Urinary bladder (tissue), 4 donors: ENCODE measurements around the gene P3H1. TPM values are rescaled to one million over a fixed set of nuclear protein-coding genes. Genes with fewer than 3 reads are reported as not detected.

Source experiments
- DNase-seq: peaks from one replicate; pipeline ENCODE4 v3.0.0-alpha.2; 2015; ENCODE audit errors: extremely low spot score
- H3K27ac ChIP-seq: one replicate; pipeline ENCODE4 v1.5.1; 2013; ENCODE audit warnings: low read depth, mild to moderate bottlenecking, moderate library complexity
- H3K36me3 ChIP-seq: one replicate; pipeline ENCODE4 v1.6.1; 2013; ENCODE audit warnings: mild to moderate bottlenecking, moderate library complexity; ENCODE audit not compliant: insufficient read depth
- H3K4me1 ChIP-seq: one replicate; pipeline ENCODE4 v1.6.1; 2013; ENCODE audit warnings: mild to moderate bottlenecking, moderate library complexity; ENCODE audit not compliant: insufficient read depth
- H3K4me3 ChIP-seq: one replicate; pipeline ENCODE4 v1.5.1; 2013; ENCODE audit warnings: low read depth, low read length
- WGBS: extraction: QIAGEN DNeasy Blood & Tissue Kit; methylation state at CpG from one replicate; pipeline ENCODE4 v1.1.7; 2013; 5-methylcytosine and 5-hydroxymethylcytosine counted together
- polyA plus RNA-seq: library from polyadenylated mRNA; stranded (reverse); fragments of 200-250 nt; gene quantifications from one replicate; pipeline ENCODE4 v1.2.3, GENCODE V29; 2013
- total RNA-seq: library from RNA; depleted of rRNA; stranded (reverse); fragments of >200 nt; gene quantifications from one replicate; pipeline ENCODE4 v1.2.3, GENCODE V29; 2014
- donor health status: healthy with polysubstance abuse.
- donor health status: healthy.

The P3H1 gene
- total and polyA plus RNA-seq, 2 donors = 35.5 to 81.1 TPM

GRCh38 chr1:42745851-42746250, 21.0 kb downstream of the P3H1 start:
- Histone ChIP-seq H3K36me3 (peaks cover 1% of the 10 kb centered on the region), H3K4me3 (no peak overlapping the region), H3K27ac (no peak overlapping the region), H3K4me1 (no peaks in the 10 kb centered on the region)
- 37% methylated on average over 8 of the region's 8 CpGs for WGBS
- DNase-seq = no peak

GRCh38 chr1:42744148-42744413, 22.7 kb downstream of the P3H1 start:
- H3K4me3 ChIP-seq = no peak overlapping the region
- H3K27ac ChIP-seq = no peak overlapping the region
- no peak for DNase-seq
- H3K36me3 ChIP-seq = peaks cover 1% of the 10 kb centered on the region
- no peaks in the 10 kb centered on the region for H3K4me1 ChIP-seq
- WGBS = 94% methylated on average over 9 of the region's 9 CpGs

GRCh38 chr1:42743317-42744147, 23.3 kb downstream of the P3H1 start:
- Histone ChIP-seq H3K36me3 (peaks cover 1% of the 10 kb centered on the region), H3K4me1 (no peaks in the 10 kb centered on the region), H3K4me3 (no peak overlapping the region), H3K27ac (no peak overlapping the region)
- DNase-seq = no peak
- WGBS = 74% methylated on average over 21 of the region's 21 CpGs

- Histone ChIP-seq H3K27ac (no peak overlapping the region), H3K36me3 (peaks cover 1% of the 10 kb centered on the region), H3K4me3 (no peak overlapping the region), H3K4me1 (no peaks in the 10 kb centered on the region)
- DNase-seq = no peak
- WGBS = 84% methylated on average over 9 of the region's 9 CpGs
Measured at GRCh38 chr1:42742617-42743316, 24.1 kb downstream of the P3H1 start.

GRCh38 chr1:42742141-42742540, 24.7 kb downstream of the P3H1 start:
- H3K4me1 ChIP-seq = no peaks in the 10 kb centered on the region
- H3K27ac ChIP-seq = no peak overlapping the region
- H3K36me3 ChIP-seq = peaks cover 1% of the 10 kb centered on the region
- H3K4me3 ChIP-seq = no peak overlapping the region
- no peak for DNase-seq
- 93% methylated on average over 8 of the region's 8 CpGs for WGBS

- 90% methylated on average over 4 of the region's 4 CpGs for WGBS
- Histone ChIP-seq H3K36me3 (peaks cover 1% of the 10 kb centered on the region), H3K27ac (no peak overlapping the region), H3K4me3 (no peak overlapping the region), H3K4me1 (no peaks in the 10 kb centered on the region)
- no peak for DNase-seq
Measured at GRCh38 chr1:42741706-42742105, 25.1 kb downstream of the P3H1 start.

- WGBS = 69% methylated on average over 19 of the region's 19 CpGs
- no peak for DNase-seq
- no peak overlapping the region for H3K27ac ChIP-seq
Measured at GRCh38 chr1:42740851-42741580, 25.8 kb downstream of the P3H1 start.

GRCh38 chr1:42739753-42740700, 26.8 kb downstream of the P3H1 start, which contains the start of gene CLDN19:
TSS of gene CLDN19 (minus strand) at chr1:42740236. CDS start at chr1:42740063, 173 bp downstream.
- DNase-seq = no peak
- 65% methylated on average over 27 of the region's 27 CpGs for WGBS
- H3K27ac ChIP-seq = no peak within 1 kb of the TSS
- H3K4me1 ChIP-seq = no peaks in the 10 kb centered on the region
- no peaks in the 10 kb centered on the region for H3K36me3 ChIP-seq
- no peak within 1 kb of the TSS for H3K4me3 ChIP-seq

More at GRCh38 chr1:42740851-42741580, 25.8 kb downstream of the P3H1 start:
- no peaks in the 10 kb centered on the region for H3K36me3 ChIP-seq
- H3K4me3 ChIP-seq = no peak overlapping the region
- no peaks in the 10 kb centered on the region for H3K4me1 ChIP-seq

GRCh38 chr1:42738678-42739226, 28.1 kb downstream of the P3H1 start:
- no peaks in the 10 kb centered on the region for H3K36me3 ChIP-seq
- H3K27ac ChIP-seq = no peak overlapping the region
- H3K4me1 ChIP-seq = no peaks in the 10 kb centered on the region
- H3K4me3 ChIP-seq = no peak overlapping the region
- 82% methylated on average over 8 of the region's 8 CpGs for WGBS
- DNase-seq = no peak

GRCh38 chr1:42737986-42738677, 28.7 kb downstream of the P3H1 start:
- H3K36me3 ChIP-seq = no peaks in the 10 kb centered on the region
- H3K4me3 ChIP-seq = no peak overlapping the region
- no peaks in the 10 kb centered on the region for H3K4me1 ChIP-seq
- no peak overlapping the region for H3K27ac ChIP-seq
- WGBS = 88% methylated on average over 21 of the region's 21 CpGs
- no peak for DNase-seq

GRCh38 chr1:42737257-42737656, 29.6 kb downstream of the P3H1 start:
- DNase-seq = no peak
- Histone ChIP-seq H3K4me3 (no peak overlapping the region), H3K36me3 (no peaks in the 10 kb centered on the region), H3K27ac (no peak overlapping the region), H3K4me1 (no peaks in the 10 kb centered on the region)
- WGBS = 58% methylated on average over 5 of the region's 5 CpGs

- 81% methylated on average over 8 of the region's 8 CpGs for WGBS
Measured at GRCh38 chr1:42736571-42737200, 30.1 kb downstream of the P3H1 start.

More at GRCh38 chr1:42736571-42737200, 30.1 kb downstream of the P3H1 start:
- Histone ChIP-seq H3K4me1 (no peaks in the 10 kb centered on the region), H3K27ac (no peak overlapping the region), H3K4me3 (no peak overlapping the region), H3K36me3 (no peaks in the 10 kb centered on the region)
- DNase-seq = no peak
